Muscle layer of colon (tissue), 2 donors: ENCODE measurements around the gene IFT57.

ENCODE experiments used
- H3K27ac ChIP-seq: one replicate; pipeline ENCODE4 v1.7.0; 2013; ENCODE audit warnings: low read depth, mild to moderate bottlenecking, low read length, moderate library complexity
- H3K27me3 ChIP-seq, 2 donors: one replicate each; pipeline ENCODE4 v1.7.0; 2013; ENCODE audit warnings: low read length in 2 of 2, mild to moderate bottlenecking in 2 of 2; ENCODE audit not compliant: insufficient read depth in 2 of 2, control insufficient read depth in 1 of 2
- H3K36me3 ChIP-seq: one replicate; pipeline ENCODE4 v1.7.0; 2013; ENCODE audit warnings: mild to moderate bottlenecking, low read length; ENCODE audit not compliant: insufficient read depth
- H3K4me1 ChIP-seq: one replicate; pipeline ENCODE4 v1.7.0; 2013; ENCODE audit warnings: mild to moderate bottlenecking, low read length; ENCODE audit not compliant: insufficient read depth
- H3K4me3 ChIP-seq, 2 donors: one replicate each; pipeline ENCODE4 v1.7.0; 2013; ENCODE audit warnings: low read length in 2 of 2, low read depth in 1 of 2, mild to moderate bottlenecking in 1 of 2, moderate library complexity in 1 of 2
- H3K9ac ChIP-seq: one replicate; pipeline ENCODE4 v1.7.0; 2013; ENCODE audit warnings: low read length
- H3K9me3 ChIP-seq: one replicate; pipeline ENCODE4 v1.7.0; 2013; ENCODE audit warnings: mild to moderate bottlenecking, low read length
- donor health status: abdominal sarcoma.
- donor health status: Adenocarcinoma of cecum.

IFT57 gene

DNA sequence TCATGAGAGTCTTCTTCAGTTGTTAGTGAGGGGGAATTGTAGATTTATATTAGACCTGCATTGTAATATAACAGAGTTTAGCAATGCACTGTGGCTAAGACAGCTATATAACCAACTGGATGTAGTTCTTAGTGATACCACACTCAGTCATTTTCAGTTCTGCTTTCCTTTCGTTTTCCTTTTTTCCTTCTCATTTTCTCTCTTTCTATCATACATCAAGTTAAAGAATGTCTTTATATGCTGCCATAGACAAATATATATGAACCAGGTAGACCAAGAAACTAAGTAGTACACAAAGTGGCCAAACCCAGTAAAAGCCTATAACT lies 87.7 kb downstream of the IFT57 start:
- no peak overlapping the region for H3K9ac ChIP-seq
- no peaks in the 10 kb centered on the region for H3K9me3 ChIP-seq
- no peak overlapping the region for H3K4me3 ChIP-seq
- H3K36me3 ChIP-seq = no peaks in the 10 kb centered on the region
- H3K27ac ChIP-seq = no peak overlapping the region
- H3K4me1 ChIP-seq = no peaks in the 10 kb centered on the region
- no peaks in the 10 kb centered on the region for H3K27me3 ChIP-seq

DNA sequence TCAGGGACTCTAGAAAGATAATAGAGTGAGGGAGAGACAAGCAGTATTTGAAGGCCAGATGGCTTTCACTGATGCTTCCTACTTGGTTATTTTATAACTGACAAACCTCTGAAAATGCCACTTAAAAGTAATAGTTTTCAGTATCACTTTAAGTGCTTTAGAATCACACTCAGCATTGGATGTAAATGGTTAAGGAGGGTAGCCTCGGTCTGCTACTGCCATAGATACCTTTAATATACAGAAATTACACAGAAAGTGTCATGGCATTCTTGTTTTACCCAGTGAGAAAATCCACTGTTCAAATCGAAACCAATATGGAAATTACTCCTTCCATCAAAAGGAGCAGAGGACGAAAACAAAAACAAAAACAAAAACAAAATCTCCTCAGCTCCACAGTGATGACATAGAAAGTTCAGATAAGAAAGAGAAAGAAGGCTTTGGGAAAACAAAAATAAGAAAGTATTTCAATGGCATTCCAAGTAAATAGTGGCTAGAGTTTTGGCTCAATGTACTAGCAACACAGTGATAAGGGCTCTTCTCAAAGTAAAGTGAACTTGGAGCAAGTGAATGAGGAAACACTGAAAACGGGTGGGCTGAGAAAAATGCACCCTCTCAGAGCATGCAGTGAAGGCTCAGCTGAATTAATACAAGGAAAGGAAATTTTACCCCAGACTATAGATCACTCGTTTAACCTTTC lies 88.2 kb downstream of the IFT57 start:
- no peaks in the 10 kb centered on the region for H3K36me3 ChIP-seq
- H3K9ac ChIP-seq = no peak overlapping the region
- H3K27ac ChIP-seq = no peak overlapping the region
- H3K4me3 ChIP-seq = no peak overlapping the region
- H3K9me3 ChIP-seq = no peaks in the 10 kb centered on the region
- H3K4me1 ChIP-seq = no peaks in the 10 kb centered on the region
- H3K27me3 ChIP-seq = no peaks in the 10 kb centered on the region

DNA sequence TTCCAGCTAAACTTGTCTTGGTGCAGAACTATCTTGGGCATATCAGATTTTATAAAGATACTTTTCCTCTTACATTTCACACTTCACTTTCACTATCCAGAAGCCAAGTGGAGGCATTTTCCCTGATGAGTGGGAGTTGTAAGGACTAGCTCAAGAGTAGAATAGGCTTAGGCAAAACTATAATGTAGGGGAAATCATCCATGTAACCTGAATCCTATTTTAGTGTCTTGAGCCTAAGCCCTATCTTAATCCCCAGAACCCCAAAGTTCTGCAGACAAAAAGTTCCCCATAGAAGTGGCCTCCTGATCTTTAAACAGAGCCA lies 89.2 kb downstream of the IFT57 start:
- no peaks in the 10 kb centered on the region for H3K36me3 ChIP-seq
- H3K27ac ChIP-seq = no peak overlapping the region
- no peak overlapping the region for H3K4me3 ChIP-seq
- H3K4me1 ChIP-seq = no peaks in the 10 kb centered on the region
- no peaks in the 10 kb centered on the region for H3K27me3 ChIP-seq
- H3K9ac ChIP-seq = no peak overlapping the region
- no peaks in the 10 kb centered on the region for H3K9me3 ChIP-seq

DNA sequence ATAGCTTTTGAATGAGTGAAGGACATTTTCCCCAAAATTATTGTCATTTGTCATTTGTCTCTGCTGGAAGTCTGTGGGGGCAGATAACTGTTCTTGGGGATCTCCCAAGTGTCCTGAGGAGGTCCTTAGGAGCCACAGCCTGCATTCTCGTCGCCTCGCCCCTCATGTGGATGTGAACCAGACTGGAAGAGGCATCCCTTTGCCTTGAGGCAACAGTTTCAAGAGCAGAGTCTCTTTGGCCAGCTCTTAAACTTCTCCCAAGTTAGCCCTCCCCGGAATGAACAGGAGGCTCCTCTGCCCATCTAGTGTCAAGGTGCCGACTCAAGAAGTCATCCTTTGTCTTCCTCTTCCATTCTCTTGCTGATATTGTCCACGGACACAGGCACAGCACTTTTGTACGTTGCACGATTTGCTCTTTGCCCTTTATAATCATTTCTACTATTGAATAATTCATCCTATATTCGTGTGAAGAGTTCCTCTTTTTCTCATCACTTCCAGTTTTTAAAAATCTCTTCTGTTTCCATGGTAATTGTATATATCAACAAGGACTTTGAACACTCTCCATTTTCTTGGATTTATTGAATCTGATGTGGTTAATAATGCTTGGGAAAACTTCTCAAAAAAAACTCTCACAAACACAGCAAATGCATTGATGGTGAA lies 90.6 kb downstream of the IFT57 start:
- H3K9ac ChIP-seq = no peak overlapping the region
- H3K27ac ChIP-seq = no peak overlapping the region
- no peaks in the 10 kb centered on the region for H3K36me3 ChIP-seq
- H3K4me1 ChIP-seq = no peaks in the 10 kb centered on the region
- no peak overlapping the region for H3K4me3 ChIP-seq
- no peaks in the 10 kb centered on the region for H3K27me3 ChIP-seq
- H3K9me3 ChIP-seq = no peaks in the 10 kb centered on the region

DNA sequence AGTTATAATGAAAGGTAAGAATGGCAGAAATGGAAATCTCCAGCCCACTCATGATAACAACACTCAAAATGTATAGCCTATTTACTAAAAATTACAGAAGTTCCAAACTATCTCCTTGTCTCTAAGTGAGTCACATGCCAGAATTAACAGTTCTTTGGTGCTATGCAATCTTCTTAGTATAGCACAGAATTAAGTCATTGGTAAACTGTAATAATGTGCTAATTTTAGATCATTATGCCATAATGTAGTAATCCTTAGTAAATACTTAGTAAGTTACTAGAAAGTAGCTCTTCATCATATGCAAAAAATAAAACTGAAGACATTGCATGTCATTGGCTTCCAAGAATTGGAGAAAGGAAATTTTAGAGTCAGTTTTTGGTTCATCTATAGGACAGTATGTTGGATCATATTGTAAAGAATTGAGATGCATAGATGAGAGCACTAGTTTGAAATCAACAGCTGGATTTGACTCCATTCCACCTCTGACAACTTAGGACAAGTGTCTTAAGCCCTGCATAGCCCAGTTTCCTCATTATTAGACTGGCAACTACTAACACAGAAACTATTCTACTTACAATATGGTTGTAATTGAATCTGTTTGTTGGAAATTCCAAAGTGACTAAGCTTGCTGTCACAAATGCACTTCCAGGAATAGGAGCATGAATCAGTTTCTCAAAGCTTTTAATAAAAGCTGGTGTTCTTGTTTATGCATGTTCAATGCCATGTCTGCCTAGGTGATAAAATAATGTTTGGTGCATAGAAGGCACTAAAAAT lies 91.3 kb downstream of the IFT57 start:
- Histone ChIP-seq H3K4me3 (no peak overlapping the region), H3K4me1 (no peaks in the 10 kb centered on the region), H3K9me3 (no peaks in the 10 kb centered on the region), H3K27me3 (no peaks in the 10 kb centered on the region), H3K27ac (no peak overlapping the region), H3K9ac (no peak overlapping the region), H3K36me3 (no peaks in the 10 kb centered on the region)

DNA sequence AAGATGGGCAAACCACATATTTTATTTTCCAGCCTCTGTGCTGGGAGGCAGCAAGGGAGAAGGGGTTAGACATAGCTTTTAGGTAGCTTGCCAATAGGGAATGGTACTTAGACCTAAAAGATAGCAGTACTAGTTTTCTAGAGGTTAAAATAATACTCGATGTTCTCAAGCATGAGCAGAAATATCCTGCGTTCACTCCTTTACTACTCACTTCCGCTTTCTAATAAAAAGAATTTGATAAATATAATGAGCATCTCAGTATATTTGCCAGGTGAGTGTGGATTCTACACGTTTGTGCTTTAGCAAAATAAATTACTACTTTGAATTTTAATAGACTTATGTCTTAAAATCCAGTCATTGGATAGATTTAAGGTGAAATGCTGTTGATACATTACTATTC lies 92.0 kb downstream of the IFT57 start:
- H3K9ac ChIP-seq = no peak overlapping the region
- no peak overlapping the region for H3K27ac ChIP-seq
- H3K4me3 ChIP-seq = no peak overlapping the region
- no peaks in the 10 kb centered on the region for H3K27me3 ChIP-seq
- no peaks in the 10 kb centered on the region for H3K4me1 ChIP-seq
- no peaks in the 10 kb centered on the region for H3K36me3 ChIP-seq
- H3K9me3 ChIP-seq = no peaks in the 10 kb centered on the region

DNA sequence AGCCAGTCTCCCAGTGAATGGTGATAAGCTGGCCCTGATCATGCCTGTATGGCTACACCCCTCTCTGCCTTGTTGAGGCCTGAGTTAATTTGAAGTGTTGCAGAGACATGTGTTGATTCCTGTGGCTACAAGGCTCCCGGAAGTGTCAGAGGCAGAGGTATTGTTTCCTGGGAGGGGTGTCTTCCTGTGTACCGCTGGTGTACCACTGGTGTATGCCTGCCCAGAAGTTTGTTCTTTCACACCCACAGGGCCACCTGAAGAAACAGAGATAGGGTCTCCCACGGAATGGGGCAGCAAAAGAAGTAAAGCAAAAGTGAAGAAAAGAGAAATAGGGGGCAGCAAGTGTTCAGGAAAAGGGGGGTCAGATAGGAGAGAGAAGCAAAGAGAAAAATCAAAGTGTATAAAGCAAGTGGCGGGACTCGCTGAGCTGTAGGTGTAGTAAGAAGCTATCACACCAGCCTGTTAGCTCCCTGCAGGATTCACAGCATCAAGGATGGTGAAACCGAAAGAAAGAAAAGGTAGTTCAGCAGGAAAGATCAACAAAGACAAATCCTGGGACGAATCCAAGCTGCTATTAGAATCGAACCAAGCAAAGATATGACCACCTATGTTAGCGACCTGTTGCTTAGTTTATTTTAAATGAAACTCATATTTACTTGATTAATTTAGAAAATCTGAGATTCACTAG lies 94.8 kb downstream of the IFT57 start:
- Histone ChIP-seq H3K27ac (no peak overlapping the region), H3K36me3 (no peaks in the 10 kb centered on the region), H3K4me3 (no peak overlapping the region), H3K27me3 (no peaks in the 10 kb centered on the region), H3K9ac (no peak overlapping the region), H3K9me3 (no peaks in the 10 kb centered on the region), H3K4me1 (no peaks in the 10 kb centered on the region)

DNA sequence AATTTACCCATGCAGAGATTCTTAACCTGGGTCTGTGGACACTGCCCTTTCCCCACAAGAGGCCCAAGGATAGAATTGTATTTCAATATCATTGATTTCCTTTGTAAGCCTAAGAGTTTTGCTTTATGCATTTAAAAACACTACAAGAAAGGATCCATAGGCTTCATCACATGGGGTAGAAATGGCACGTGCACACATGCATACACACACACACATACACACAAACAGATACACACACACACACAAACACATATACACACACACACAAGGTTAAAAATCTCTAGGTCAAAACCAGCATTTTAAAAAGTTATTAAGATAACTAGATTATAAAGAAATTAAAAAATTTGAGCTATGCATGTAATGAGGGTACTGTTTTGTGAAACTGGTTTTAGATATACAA lies 95.9 kb downstream of the IFT57 start:
- H3K9me3 ChIP-seq = no peaks in the 10 kb centered on the region
- no peak overlapping the region for H3K9ac ChIP-seq
- H3K36me3 ChIP-seq = no peaks in the 10 kb centered on the region
- H3K27me3 ChIP-seq = no peaks in the 10 kb centered on the region
- H3K4me1 ChIP-seq = no peaks in the 10 kb centered on the region
- H3K27ac ChIP-seq = no peak overlapping the region
- no peak overlapping the region for H3K4me3 ChIP-seq

DNA sequence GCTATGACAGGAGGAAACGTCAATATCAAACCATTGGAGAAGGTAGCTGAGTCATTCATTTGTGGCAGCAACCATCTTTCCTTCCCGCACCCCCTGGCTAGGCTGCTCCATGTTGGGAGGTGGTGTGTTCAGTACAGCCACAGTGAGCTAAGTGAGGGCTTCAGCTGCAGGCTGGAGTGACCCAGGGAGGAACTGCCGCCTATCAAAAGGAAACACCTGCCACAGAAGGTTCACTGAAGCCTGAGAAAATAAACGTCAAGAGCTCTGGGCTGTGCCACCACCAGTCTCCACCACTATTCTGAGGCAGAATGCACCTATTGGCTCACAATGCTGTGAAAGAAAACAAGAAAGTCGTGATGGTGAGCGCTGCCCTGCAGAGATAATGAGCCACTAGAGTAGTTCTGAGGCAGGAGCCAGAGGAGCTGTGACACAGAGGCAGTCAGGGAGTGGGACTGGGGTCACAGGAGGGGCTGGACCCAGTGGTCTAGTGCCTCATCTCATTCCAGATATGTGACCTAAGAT lies 96.6 kb downstream of the IFT57 start:
- Histone ChIP-seq H3K27me3 (no peaks in the 10 kb centered on the region), H3K4me3 (no peak overlapping the region), H3K4me1 (no peaks in the 10 kb centered on the region), H3K9ac (no peak overlapping the region), H3K36me3 (no peaks in the 10 kb centered on the region), H3K27ac (no peak overlapping the region), H3K9me3 (no peaks in the 10 kb centered on the region)

DNA sequence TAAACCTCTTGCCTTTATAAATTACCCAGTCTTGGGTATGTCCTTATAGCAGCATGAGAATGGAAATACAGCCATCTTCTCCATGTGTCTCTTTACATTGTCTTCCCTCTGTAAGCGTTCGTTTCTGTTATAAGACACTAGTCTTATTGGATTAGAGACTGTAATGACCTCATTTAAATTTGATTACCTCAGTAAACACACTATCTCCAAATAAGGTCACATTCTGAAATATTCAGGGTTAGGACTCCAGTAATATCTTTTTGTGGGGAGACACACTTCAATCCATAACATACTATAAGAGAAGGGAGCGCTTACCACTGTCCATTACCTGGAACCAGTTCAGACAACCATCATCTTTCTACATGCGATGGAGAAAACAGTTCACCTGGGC lies 97.1 kb downstream of the IFT57 start:
- Histone ChIP-seq H3K4me3 (no peak overlapping the region), H3K9me3 (no peaks in the 10 kb centered on the region), H3K4me1 (no peaks in the 10 kb centered on the region), H3K9ac (no peak overlapping the region), H3K27ac (no peak overlapping the region), H3K36me3 (no peaks in the 10 kb centered on the region), H3K27me3 (no peaks in the 10 kb centered on the region)

DNA sequence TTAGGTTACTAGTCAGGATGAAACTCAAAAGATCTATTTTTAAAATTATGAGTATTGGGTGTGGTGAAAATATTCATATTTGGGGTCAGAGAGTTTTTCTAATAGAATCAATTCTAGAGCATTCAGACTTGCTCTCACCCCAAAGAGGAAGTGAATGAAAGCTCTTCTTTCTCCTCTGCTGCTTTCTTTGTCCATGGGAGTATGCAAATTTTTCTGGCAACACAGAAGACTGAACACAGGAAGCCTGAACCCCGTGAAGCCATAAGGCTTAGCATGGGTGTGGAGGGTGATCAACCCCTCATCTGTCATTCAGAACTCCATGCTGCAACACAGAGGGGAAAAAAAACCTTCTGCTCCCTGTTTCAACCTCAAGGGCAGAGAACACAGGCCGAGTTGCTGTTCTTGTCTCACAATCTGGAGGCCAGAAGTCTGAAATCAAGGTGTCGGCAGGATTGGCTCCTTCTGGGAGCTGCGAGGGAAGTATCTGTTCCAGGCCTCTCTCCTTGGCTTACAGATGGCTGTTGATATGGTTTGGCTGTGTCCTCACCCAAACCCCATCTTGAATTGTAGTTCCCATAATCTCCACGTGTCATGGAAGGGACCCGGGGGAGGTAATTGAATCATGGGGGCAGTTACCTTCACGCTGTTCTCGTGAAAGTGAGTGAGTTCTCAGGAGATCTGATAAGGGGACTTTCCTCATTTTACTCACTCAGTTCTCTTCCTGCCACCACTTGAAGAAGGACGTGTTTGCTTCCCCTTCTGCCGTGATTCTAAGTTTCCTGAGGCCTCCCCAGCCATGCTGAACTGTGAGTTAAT lies 97.7 kb downstream of the IFT57 start:
- Histone ChIP-seq H3K4me3 (no peak overlapping the region), H3K9ac (no peak overlapping the region), H3K36me3 (no peaks in the 10 kb centered on the region)

More for the DNA sequence above, 97.7 kb downstream of the IFT57 start:
- Histone ChIP-seq H3K9me3 (no peaks in the 10 kb centered on the region), H3K27ac (no peak overlapping the region), H3K27me3 (no peaks in the 10 kb centered on the region), H3K4me1 (no peaks in the 10 kb centered on the region)
